ENCODE measurements around the gene PIK3CB.
"Not testable (repeated sequence)": the region's sequence is repeated elsewhere in the genome, so short reads cannot be mapped to it uniquely, and the experiment has no call there.

DNA sequence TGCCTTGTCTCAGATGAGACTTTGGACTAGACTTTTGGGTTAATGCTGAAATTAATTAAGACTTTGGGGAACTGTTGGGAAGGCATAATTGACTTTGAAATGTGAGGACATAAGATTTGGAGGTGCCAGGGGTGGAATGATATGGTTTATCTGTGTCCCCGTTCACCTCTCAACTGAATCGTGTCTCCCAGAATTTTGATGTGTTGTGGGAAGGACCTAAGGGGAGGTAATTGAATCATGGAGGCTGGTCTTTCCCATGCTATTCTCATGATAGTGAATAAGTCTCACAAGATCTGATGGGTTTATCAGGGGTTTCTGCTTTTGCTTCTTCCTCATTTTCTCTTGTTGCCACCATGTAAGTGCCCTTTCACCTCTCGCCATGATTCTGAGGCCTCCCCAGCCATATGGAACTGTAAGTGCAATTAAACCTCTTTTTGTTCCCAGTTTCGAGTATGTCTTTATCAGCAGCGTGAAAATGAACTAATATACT is 230.6 kb downstream of the PIK3CB start:
- TF ChIP-seq POLR2A (IDR thresholded peaks at IDR 0.05): not testable (repeated sequence)
- TF ChIP-seq, protein P1, sequence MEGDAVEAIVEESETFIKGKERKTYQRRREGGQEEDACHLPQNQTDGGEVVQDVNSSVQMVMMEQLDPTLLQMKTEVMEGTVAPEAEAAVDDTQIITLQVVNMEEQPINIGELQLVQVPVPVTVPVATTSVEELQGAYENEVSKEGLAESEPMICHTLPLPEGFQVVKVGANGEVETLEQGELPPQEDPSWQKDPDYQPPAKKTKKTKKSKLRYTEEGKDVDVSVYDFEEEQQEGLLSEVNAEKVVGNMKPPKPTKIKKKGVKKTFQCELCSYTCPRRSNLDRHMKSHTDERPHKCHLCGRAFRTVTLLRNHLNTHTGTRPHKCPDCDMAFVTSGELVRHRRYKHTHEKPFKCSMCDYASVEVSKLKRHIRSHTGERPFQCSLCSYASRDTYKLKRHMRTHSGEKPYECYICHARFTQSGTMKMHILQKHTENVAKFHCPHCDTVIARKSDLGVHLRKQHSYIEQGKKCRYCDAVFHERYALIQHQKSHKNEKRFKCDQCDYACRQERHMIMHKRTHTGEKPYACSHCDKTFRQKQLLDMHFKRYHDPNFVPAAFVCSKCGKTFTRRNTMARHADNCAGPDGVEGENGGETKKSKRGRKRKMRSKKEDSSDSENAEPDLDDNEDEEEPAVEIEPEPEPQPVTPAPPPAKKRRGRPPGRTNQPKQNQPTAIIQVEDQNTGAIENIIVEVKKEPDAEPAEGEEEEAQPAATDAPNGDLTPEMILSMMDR (IDR thresholded peaks at IDR 0.05): not testable (repeated sequence)

Measured in heart left ventricle (tissue), 13 donors.